Astrocyte of the spinal cord (primary cell): ENCODE data around the gene NIPSNAP3A.
"Not testable (repeated sequence)": the region's sequence is repeated elsewhere in the genome, so short reads cannot be mapped to it uniquely, and the experiment has no call there.

Experiments
- DNase-seq: peaks from one replicate; pipeline ENCODE4 v3.0.0; 2011; ENCODE audit warnings: low read depth, low spot score
- H3K4me3 ChIP-seq: 2 replicates; pipeline ENCODE4 v1.5.1; 2011; ENCODE audit warnings: low read depth, mild to moderate bottlenecking, low read length, moderate library complexity
- in situ Hi-C: cut with HindIII; loops from 2 replicates; pipeline ENCODE4 v1.10.0; 2017; ENCODE audit warnings: low sequenced_read_pairs
- TF ChIP-seq, protein P1 (sequence below): IDR thresholded peaks from 2 replicates; pipeline ENCODE4 v1.5.1; 2012; ENCODE audit warnings: low read depth, mild to moderate bottlenecking, low read length, inconsistent platforms

NIPSNAP3A gene

DNA sequence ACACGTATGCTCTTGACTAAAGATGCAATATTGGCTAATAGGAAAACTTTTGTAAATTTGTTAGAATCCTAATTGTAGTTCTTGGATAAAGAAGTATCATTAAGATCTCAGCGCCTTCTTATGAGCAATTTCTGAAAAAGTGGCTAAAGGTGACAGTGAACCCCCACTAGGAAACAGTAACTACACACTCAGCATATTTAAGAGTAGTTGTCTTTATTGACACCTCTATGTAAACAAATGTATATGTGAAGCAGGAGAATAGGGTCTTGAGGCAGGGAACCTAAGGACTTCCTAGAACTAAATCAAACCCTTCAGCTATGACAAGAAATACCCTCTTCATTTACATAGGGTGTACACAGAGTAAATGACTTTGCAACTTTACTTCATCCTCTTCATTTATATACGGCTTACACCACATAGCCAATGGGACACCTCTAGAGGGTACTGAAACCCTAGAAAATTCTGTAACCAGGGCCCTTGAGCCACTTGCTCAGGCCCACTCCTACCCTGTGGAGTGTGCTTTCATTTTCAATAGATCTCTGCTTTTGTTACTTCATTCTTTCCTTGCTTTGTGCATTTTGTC, 2.8 kb downstream of the NIPSNAP3A start:
- TF ChIP-seq, protein P1, sequence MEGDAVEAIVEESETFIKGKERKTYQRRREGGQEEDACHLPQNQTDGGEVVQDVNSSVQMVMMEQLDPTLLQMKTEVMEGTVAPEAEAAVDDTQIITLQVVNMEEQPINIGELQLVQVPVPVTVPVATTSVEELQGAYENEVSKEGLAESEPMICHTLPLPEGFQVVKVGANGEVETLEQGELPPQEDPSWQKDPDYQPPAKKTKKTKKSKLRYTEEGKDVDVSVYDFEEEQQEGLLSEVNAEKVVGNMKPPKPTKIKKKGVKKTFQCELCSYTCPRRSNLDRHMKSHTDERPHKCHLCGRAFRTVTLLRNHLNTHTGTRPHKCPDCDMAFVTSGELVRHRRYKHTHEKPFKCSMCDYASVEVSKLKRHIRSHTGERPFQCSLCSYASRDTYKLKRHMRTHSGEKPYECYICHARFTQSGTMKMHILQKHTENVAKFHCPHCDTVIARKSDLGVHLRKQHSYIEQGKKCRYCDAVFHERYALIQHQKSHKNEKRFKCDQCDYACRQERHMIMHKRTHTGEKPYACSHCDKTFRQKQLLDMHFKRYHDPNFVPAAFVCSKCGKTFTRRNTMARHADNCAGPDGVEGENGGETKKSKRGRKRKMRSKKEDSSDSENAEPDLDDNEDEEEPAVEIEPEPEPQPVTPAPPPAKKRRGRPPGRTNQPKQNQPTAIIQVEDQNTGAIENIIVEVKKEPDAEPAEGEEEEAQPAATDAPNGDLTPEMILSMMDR: no peak
- DNase-seq: no peak
- in situ Hi-C loops: no loop called here
- H3K4me3 ChIP-seq: no peak overlapping the region

DNA sequence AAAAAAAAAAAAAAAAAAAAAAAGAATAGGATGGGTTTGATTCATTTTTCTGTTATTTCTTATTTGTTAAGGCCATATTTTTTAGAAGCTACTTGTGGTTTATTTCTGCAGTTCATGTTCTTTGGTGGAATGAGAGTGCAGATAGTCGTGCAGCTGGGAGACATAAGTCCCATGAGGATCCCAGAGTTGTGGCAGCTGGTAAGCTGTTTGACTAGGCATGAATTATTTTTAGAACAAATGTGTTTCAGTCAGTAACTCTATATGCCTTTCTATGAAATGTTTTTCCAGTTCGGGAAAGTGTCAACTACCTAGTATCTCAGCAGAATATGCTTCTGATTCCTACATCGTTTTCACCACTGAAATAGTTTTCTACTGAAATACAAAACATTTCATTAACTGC, 11.5 kb downstream of the NIPSNAP3A start:
- DNase-seq: no peak
- no peak overlapping the region for H3K4me3 ChIP-seq
- in situ Hi-C loops: no loop called here
- TF ChIP-seq, protein P1: no peak

DNA sequence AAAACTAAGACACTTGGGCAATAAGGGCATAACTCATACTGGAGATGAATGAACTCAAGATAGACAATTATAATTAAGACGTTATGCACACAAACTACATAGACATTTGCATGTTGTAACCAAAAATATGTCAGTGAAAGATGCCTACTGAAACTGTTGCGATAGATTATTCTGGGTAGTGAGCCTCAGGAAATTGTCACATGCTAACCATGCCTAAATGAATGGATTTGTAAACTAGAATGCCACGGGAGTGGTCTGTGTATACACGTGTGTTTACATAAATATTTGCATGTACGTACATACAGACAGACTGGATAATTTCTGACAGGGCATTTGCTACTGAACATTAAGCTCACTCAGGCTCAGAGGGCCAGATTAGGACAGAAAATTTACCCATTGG, 17.7 kb downstream of the NIPSNAP3A start:
- H3K4me3 ChIP-seq: no peak overlapping the region
- in situ Hi-C loops: no loop called here
- no peak for DNase-seq

DNA sequence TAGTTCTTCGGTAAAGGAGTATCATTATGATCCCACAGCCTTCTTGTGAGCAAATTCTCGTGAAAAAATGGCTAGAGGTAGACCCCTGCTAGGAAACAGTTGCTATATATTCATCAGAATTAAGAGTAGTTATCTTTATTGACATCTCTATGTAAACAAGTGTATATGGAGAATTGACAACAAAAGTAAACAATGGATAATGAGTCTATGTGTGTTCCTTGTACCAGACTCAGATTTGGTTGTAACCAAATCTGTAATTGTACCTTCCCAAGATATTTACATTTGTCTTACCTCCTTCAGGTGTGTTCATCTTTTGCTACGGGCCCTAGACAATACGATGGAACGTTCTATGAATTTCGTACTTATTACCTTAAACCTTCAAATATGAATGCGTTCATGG, 18.5 kb downstream of the NIPSNAP3A start:
- no peak for DNase-seq
- in situ Hi-C loops: no loop called here
- no peak overlapping the region for H3K4me3 ChIP-seq
- TF ChIP-seq, protein P1: no peak

More for the DNA sequence above, 17.7 kb downstream of the NIPSNAP3A start:
- TF ChIP-seq, protein P1: no peak

DNA sequence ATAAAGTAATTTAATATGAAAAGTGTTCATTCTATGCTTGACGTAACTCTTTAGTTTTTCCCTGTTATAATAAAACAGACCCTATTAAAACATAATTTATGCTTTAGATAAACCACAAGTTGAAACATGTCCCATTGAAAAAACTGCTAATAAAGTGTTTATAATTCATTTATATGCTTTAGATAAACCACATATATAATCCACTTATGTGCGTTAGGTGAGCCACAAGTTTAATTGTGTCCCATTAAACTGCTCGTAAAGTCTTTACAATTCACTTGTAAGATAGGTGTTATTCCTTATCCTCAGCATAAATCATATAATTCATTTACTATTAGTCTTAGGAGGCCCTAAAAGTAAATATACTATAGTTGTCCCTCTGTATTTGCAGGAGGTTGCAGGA, 20.0 kb downstream of the NIPSNAP3A start:
- no peak overlapping the region for H3K4me3 ChIP-seq
- no peak for DNase-seq
- TF ChIP-seq, protein P1: no peak
- in situ Hi-C loops: no loop called here

DNA sequence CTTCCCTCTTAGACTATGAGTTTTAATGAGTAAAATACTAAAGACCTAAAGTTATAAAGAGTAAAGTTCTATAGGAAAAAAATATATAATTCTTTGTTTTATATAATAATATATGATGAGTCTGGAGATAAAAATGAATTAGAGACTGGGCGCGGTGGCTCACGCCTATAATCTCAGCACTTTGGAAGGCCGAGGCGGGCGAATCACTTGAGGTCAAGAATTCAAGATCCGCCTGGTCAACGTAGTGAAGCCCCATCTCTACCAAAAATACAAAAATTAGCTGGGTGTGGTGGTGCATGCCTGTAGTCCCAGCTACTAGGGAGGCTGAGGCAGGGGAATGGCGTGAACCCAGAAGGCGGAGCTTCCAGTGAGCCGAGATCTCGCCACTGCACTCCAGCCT, 21.5 kb downstream of the NIPSNAP3A start:
- DNase-seq, H3K4me3 ChIP-seq, in situ Hi-C loops: not testable (repeated sequence)

DNA sequence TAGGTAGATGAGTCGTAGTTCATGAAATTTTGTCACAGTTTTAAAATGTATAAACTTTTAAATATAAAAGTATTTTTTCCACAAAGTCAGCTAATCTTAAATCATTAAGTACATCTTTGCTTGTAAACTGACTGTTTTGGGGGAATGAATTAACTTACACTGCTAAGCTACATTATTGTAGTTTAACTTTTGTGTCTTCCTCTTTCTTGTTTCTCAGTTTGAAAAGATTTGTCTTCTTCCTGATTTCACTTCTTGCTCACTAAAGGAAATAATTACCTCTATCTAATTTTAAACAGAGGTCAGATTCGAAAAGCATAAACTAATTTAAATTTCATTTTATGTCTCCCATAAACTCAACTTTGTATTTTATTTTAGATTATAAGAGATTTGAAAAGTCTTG, 22.2 kb downstream of the NIPSNAP3A start:
- TF ChIP-seq, protein P1: no peak
- in situ Hi-C loops: no loop called here
- no peak overlapping the region for H3K4me3 ChIP-seq
- DNase-seq: no peak
